Nephron (organoid): ENCODE measurements around the gene ARGLU1.
"Not testable (repeated sequence)": the region's sequence is repeated elsewhere in the genome, so short reads cannot be mapped to it uniquely, and the experiment has no call there.

ENCODE experiments used
- H3K27ac Mint-ChIP-seq, 3 experiments: 2 replicates each; pipeline ENCODE4 v1.8.0; 2020; ENCODE audit warnings: mixed read lengths in 3 of 3, mild to moderate bottlenecking in 2 of 3, moderate library complexity in 1 of 3
- H3K27me3 Mint-ChIP-seq: 2 replicates; pipeline ENCODE4 v1.8.0; 2021; ENCODE audit warnings: low read depth, mild to moderate bottlenecking, moderate library complexity, mixed read lengths
- H3K36me3 Mint-ChIP-seq: 2 replicates; pipeline ENCODE4 v1.8.0; 2020; ENCODE audit warnings: low read depth, mixed read lengths
- H3K4me1 Mint-ChIP-seq: 2 replicates; pipeline ENCODE4 v1.8.0; 2020; ENCODE audit warnings: mixed read lengths
- H3K4me3 Mint-ChIP-seq, 3 experiments: 2 replicates each; pipeline ENCODE4 v1.8.0; 2020; ENCODE audit warnings: mild to moderate bottlenecking in 3 of 3, mixed read lengths in 3 of 3, moderate library complexity in 2 of 3
- H3K9me3 Mint-ChIP-seq: 2 replicates; pipeline ENCODE4 v1.8.0; 2020; ENCODE audit warnings: mixed read lengths
- CTCF ChIP-seq, 3 experiments: fragments of 200-600 bp; sonication (generic); IDR thresholded peaks; one replicate each; pipeline ENCODE4 v1.5.0; 2021; ENCODE audit warnings: antibody characterized with exemption in 3 of 3; ENCODE audit not compliant: unreplicated experiment in 3 of 3

Gene ARGLU1

DNA sequence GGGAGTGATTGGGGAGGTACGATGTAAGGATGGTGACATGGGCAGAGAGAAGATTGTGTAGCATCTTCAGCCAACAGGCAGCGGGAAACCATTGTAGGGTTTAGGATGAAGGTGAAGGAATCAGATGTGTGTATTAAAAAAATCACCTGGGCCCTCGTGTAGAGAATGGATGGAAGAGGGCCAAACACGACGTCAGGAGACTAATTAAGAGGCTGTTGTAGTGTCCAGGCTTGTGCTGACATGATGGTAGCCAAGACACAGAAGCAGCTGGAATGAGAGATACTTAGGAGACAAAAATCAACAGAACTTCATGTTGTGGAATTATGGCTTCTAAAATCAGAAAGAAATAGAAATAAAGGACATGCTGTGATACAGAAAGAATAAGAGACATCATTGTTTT lies 41.2 kb upstream of the ARGLU1 start:
- peaks cover 18% of the 10 kb centered on the region for H3K4me1 Mint-ChIP-seq
- no peaks in the 10 kb centered on the region for H3K9me3 Mint-ChIP-seq
- no peaks in the 10 kb centered on the region for H3K27me3 Mint-ChIP-seq
- H3K4me3 Mint-ChIP-seq, result no peak overlapping the region
- no peaks in the 10 kb centered on the region for H3K36me3 Mint-ChIP-seq
- H3K27ac Mint-ChIP-seq, result no peak overlapping the region
- no peak for TF ChIP-seq CTCF (IDR thresholded peaks at IDR 0.05; ENCODE audit: unreplicated experiment in 3 of 3)

- Mint-ChIP-seq H3K27ac (peak overlapping the region in 1 of 3 experiments; percentile 4), H3K27me3 (no peaks in the 10 kb centered on the region), H3K36me3 (no peaks in the 10 kb centered on the region), H3K4me3 (no peak overlapping the region), H3K9me3 (no peaks in the 10 kb centered on the region), H3K4me1 (peaks cover 13% of the 10 kb centered on the region)
- TF ChIP-seq CTCF (IDR thresholded peaks at IDR 0.05; ENCODE audit: unreplicated experiment in 3 of 3), result no peak
Measured at GRCh38 chr13:106603546-106603945, 35.6 kb upstream of the ARGLU1 start.

GRCh38 chr13:106602178-106602577 lies 34.2 kb upstream of the ARGLU1 start:
- peaks cover 13% of the 10 kb centered on the region for H3K4me1 Mint-ChIP-seq
- H3K27me3 Mint-ChIP-seq, result no peaks in the 10 kb centered on the region
- no peaks in the 10 kb centered on the region for H3K9me3 Mint-ChIP-seq
- no peak overlapping the region for H3K4me3 Mint-ChIP-seq
- peak overlapping the region in 1 of 3 experiments; percentile 28 for H3K27ac Mint-ChIP-seq
- no peak for TF ChIP-seq CTCF (IDR thresholded peaks at IDR 0.05; ENCODE audit: unreplicated experiment in 3 of 3)
- H3K36me3 Mint-ChIP-seq, result no peaks in the 10 kb centered on the region

GRCh38 chr13:106601489-106601888 lies 33.6 kb upstream of the ARGLU1 start:
- no peak for TF ChIP-seq CTCF (IDR thresholded peaks at IDR 0.05; ENCODE audit: unreplicated experiment in 3 of 3)
- H3K36me3 Mint-ChIP-seq, result no peaks in the 10 kb centered on the region
- H3K4me1 Mint-ChIP-seq, result peaks cover 20% of the 10 kb centered on the region
- H3K4me3 Mint-ChIP-seq, result no peak overlapping the region
- no peaks in the 10 kb centered on the region for H3K27me3 Mint-ChIP-seq
- H3K9me3 Mint-ChIP-seq, result no peaks in the 10 kb centered on the region
- H3K27ac Mint-ChIP-seq, result no peak overlapping the region

GRCh38 chr13:106600798-106601135 lies 32.8 kb upstream of the ARGLU1 start:
- not testable (repeated sequence) for H3K9me3 Mint-ChIP-seq, H3K36me3 Mint-ChIP-seq, H3K27me3 Mint-ChIP-seq, H3K4me3 Mint-ChIP-seq
- peak overlapping the region; percentile 28 to 82 (median 82) for H3K27ac Mint-ChIP-seq
- H3K4me1 Mint-ChIP-seq, result peaks cover 28% of the 10 kb centered on the region

DNA sequence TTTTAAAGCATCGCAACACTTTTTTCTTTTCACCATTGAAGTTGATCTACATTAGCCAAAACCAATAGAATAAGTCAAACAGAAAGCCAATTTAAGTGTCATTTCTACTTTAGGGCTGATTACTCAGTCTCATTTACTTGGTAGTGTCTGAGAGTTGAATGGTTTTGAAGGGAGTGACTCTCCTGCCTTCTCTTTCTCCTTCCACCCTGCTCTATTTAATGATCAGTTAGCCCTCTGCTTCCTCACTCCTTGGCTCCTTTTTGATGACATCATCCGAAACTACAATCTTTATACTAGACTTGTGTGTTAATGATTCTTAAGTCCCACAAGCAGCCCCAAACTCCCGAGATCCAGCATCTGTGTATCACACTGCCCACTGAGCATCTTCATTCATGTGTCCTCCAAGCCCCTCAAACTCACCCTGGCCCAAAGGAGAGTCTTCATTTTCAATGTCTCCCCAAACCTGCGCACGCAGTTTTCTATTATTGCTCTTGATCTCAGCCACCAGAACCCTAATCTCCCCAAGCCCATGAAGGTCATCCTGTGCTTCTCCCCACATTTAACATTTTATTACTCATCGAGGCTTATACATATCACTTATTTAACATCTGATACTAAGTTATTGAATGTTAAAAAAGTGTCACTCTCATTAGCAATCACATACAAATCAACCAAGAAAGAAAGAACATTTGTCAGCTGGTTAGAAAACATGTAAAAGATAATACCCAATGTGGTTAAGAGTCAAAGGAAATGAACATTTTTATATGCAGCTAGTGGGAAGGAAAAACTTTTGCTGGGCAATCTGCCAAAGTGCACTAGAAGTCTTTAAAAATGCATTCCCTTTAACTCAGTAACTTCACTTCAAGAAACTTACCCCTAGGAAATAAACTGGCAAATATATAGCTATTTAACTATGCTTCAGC lies 32.2 kb upstream of the ARGLU1 start:
- peaks cover 34% of the 10 kb centered on the region for H3K4me1 Mint-ChIP-seq
- no peak for TF ChIP-seq CTCF (IDR thresholded peaks at IDR 0.05; ENCODE audit: unreplicated experiment in 3 of 3)
- H3K4me3 Mint-ChIP-seq, result no peak overlapping the region
- no peaks in the 10 kb centered on the region for H3K27me3 Mint-ChIP-seq
- peak overlapping the region; percentile 28 to 82 (median 82) for H3K27ac Mint-ChIP-seq
- no peaks in the 10 kb centered on the region for H3K36me3 Mint-ChIP-seq
- no peaks in the 10 kb centered on the region for H3K9me3 Mint-ChIP-seq
